Nephron progenitor cell (in vitro differentiated cells): Measurements from ENCODE around the gene PHF13.

Source experiments
- DNase-seq: peaks from one replicate; pipeline ENCODE4 v3.0.0; 2021
- H3K27ac Mint-ChIP-seq: 2 replicates; pipeline ENCODE4 v1.8.0; 2021; ENCODE audit warnings: mild to moderate bottlenecking, moderate library complexity, mixed read lengths
- H3K27me3 Mint-ChIP-seq: 2 replicates; pipeline ENCODE4 v1.8.0; 2021; ENCODE audit warnings: mild to moderate bottlenecking, low read depth, mixed read lengths; ENCODE audit not compliant: poor library complexity
- H3K36me3 Mint-ChIP-seq: 2 replicates; pipeline ENCODE4 v1.8.0; 2021; ENCODE audit warnings: low read depth, mixed read lengths
- H3K4me1 Mint-ChIP-seq: 2 replicates; pipeline ENCODE4 v1.8.0; 2021; ENCODE audit warnings: mixed read lengths
- H3K4me3 Mint-ChIP-seq: 2 replicates; pipeline ENCODE4 v1.8.0; 2021; ENCODE audit warnings: mild to moderate bottlenecking, moderate library complexity, mixed read lengths
- H3K9me3 Mint-ChIP-seq: 2 replicates; pipeline ENCODE4 v1.8.0; 2021; ENCODE audit warnings: mild to moderate bottlenecking, moderate library complexity, mixed read lengths
- TF ChIP-seq, protein P1 (sequence below): fragments of 200-600 bp; sonication (generic); IDR thresholded peaks from 2 replicates; pipeline ENCODE4 v1.5.0; 2021; ENCODE audit warnings: antibody characterized with exemption

Gene PHF13

DNA sequence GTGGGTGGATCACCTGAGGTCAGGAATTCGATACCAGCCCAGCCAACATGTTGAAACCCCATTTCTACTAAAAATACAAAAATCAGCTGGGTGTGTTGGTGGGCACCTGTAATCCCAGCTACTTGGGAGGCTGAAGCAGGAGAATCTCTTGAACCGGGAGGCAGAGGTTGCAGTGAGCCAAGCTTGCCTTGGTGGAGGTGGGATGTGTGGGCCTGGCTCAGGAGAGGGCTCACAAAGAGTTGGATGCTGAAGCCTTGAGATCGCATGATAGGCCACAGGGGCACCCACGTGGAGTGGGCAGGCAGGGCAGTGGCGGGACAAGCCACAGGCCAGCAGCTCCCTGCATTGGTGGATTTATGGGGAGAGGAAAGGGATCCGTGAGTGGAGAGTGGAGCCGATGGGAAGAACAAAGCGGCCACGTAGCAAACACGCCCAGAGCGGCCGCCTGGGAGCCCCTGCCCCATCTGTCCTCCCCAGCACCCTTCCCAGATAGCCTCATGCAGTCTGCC is 15.5 kb downstream of the PHF13 start:
- no peak overlapping the region for H3K4me3 Mint-ChIP-seq
- no peak overlapping the region for H3K27ac Mint-ChIP-seq
- no peaks in the 10 kb centered on the region for H3K9me3 Mint-ChIP-seq
- TF ChIP-seq, protein P1, sequence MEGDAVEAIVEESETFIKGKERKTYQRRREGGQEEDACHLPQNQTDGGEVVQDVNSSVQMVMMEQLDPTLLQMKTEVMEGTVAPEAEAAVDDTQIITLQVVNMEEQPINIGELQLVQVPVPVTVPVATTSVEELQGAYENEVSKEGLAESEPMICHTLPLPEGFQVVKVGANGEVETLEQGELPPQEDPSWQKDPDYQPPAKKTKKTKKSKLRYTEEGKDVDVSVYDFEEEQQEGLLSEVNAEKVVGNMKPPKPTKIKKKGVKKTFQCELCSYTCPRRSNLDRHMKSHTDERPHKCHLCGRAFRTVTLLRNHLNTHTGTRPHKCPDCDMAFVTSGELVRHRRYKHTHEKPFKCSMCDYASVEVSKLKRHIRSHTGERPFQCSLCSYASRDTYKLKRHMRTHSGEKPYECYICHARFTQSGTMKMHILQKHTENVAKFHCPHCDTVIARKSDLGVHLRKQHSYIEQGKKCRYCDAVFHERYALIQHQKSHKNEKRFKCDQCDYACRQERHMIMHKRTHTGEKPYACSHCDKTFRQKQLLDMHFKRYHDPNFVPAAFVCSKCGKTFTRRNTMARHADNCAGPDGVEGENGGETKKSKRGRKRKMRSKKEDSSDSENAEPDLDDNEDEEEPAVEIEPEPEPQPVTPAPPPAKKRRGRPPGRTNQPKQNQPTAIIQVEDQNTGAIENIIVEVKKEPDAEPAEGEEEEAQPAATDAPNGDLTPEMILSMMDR: no peak
- H3K27me3 Mint-ChIP-seq: no peaks in the 10 kb centered on the region
- no peak for DNase-seq
- peaks cover 42% of the 10 kb centered on the region for H3K36me3 Mint-ChIP-seq
- peaks cover 33% of the 10 kb centered on the region for H3K4me1 Mint-ChIP-seq

DNA sequence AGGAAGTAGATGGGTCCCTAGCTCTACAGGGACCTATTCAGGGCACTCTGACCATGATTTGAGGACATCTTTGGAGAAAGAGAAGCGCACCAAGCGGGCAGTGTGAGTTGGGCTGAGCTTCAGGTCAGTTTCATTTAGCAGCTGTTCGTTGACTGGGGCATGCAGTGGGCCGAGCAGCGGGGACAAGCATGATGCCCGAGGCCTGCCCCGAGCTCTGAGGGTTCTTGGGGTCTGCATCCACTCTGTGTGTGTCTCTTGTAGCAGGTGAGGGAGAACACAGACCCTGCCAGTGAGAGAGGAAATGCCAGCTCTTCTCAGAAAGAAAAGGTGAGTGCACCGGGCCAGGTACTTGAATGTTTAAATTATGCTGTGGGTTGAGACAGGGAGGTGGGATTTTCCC is 16.5 kb downstream of the PHF13 start:
- H3K9me3 Mint-ChIP-seq: no peaks in the 10 kb centered on the region
- no peaks in the 10 kb centered on the region for H3K27me3 Mint-ChIP-seq
- DNase-seq: no peak
- H3K27ac Mint-ChIP-seq: no peak overlapping the region
- peaks cover 38% of the 10 kb centered on the region for H3K36me3 Mint-ChIP-seq
- no peak overlapping the region for H3K4me3 Mint-ChIP-seq
- TF ChIP-seq, protein P1: no peak
- H3K4me1 Mint-ChIP-seq: peaks cover 26% of the 10 kb centered on the region

DNA sequence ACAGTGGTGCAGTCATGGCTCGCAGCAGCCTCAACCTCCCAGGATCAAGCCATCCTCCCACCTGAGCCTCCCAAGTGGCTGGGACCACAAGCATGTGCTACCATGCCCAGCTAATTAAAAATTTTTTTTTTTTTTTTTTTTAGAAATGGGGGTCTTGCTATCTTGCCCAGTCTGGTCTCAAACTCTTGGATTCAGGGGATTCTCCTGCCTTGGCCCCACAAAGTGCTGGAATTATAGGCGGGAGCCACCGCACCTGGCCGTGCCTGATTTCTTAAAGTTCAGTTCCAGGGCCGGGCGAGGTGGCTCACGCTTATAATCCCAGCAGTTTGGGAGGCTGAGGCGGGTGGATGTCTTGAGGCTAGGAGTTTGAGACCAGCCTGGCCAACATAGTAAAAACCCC is 17.5 kb downstream of the PHF13 start:
- H3K36me3 Mint-ChIP-seq: peaks cover 42% of the 10 kb centered on the region
- H3K4me1 Mint-ChIP-seq: peaks cover 21% of the 10 kb centered on the region
- no peak overlapping the region for H3K27ac Mint-ChIP-seq
- no peak overlapping the region for H3K4me3 Mint-ChIP-seq
- H3K9me3 Mint-ChIP-seq: no peaks in the 10 kb centered on the region
- no peaks in the 10 kb centered on the region for H3K27me3 Mint-ChIP-seq
- TF ChIP-seq, protein P1: no peak
- DNase-seq: no peak

DNA sequence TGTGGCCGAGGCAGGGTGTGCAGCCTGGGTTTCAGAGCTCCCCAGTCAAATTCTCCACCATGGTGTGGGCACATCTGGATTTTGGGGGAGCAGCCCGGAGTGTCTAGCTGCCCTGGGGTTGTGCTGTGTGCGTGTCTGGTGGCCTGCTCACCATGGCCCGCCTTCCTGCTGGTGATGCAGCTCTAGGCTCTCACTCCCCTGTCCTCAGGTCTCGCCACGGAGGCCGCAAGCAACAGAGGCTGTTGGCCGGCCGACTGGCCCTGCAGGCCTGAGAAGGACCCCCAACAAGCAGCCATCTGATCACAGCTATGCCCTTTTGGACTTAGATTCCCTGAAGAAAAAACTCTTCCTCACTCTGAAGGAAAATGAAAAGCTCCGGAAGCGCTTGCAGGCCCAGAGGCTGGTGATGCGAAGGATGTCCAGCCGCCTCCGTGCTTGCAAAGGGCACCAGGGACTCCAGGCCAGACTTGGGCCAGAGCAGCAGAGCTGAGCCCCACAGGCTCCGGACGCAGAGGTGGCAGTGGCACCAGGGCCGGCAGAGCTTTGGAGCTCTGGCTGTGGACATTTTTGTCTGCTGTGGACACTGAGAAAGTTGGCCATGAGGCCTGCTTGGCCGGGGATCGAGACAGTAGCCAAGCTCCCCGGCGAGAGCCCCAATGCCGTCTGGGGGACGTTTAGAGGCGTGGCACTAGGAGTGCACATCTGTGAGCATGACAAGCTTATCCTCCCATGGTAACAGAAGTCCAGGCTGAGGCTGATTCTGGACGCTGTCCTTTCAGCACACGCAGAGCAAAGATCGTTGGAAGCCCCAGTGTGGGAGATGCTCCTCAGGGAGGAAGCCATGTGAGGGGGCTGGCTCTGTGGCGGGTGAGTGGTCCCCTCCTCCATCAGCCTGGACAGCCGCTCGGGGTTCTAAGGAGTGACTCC is 19.3 kb downstream of the PHF13 start:
- Mint-ChIP-seq H3K9me3 (no peaks in the 10 kb centered on the region), H3K4me3 (no peak overlapping the region), H3K27ac (peak overlapping the region; percentile 39), H3K27me3 (peaks cover 2% of the 10 kb centered on the region), H3K4me1 (peaks cover 3% of the 10 kb centered on the region), H3K36me3 (peaks cover 40% of the 10 kb centered on the region)
- TF ChIP-seq, protein P1: no peak
- DNase-seq: no peak

DNA sequence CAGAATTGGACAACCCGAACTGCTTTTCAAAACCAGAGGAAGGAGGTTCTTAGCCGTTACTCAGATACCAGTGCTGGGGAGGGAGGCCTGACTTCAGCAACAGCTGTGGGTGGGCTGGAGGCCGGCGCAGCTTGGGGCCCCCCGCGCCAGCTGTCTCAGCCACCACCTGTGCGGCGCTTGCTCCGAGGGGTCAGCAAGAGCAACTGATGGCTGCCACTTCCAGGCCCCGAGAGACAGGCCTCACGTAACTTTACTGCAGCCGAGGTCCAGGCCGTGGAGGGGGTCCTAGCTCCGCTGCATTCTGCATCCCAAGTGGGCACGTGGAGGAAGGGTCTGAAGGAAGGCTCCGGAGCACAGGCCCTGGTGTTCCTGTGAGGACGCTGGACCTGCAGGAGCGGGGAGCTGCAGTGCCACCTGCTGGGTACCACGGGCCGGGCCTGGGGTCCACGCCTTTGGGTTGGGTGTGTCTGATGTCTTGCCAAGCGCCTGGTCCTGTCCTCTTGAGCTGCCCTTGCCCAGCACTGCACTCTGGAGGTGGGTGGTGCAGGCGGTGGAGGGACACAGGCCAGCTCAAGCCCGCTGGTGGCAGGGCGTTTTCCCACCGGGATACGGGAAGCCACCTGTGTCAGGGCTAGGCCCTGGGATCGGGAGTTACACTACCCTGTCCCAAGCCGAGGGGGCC is 21.0 kb downstream of the PHF13 start:
- no peaks in the 10 kb centered on the region for H3K9me3 Mint-ChIP-seq
- no peak overlapping the region for H3K4me3 Mint-ChIP-seq
- no peaks in the 10 kb centered on the region for H3K4me1 Mint-ChIP-seq
- H3K36me3 Mint-ChIP-seq: peaks cover 41% of the 10 kb centered on the region
- DNase-seq: peak; percentile 61
- peaks cover 2% of the 10 kb centered on the region for H3K27me3 Mint-ChIP-seq
- TF ChIP-seq, protein P1: peak; percentile 39
- H3K27ac Mint-ChIP-seq: peak overlapping the region; percentile 45
